GM12873 (cell line): ENCODE measurements around the gene KCNH2.

Experiments used
- CTCF ChIP-seq: IDR thresholded peaks from 2 replicates; pipeline ENCODE4 v1.5.1; 2012; ENCODE audit warnings: low read depth, mild to moderate bottlenecking, moderate library complexity, low read length, control low read depth; ENCODE audit not compliant: insufficient read depth; ENCODE audit errors: missing control alignments

Gene KCNH2

GRCh38 chr7:150990416-150991186, 12.5 kb upstream of the KCNH2 start, which contains the start of gene NOS3:
NOS3 (plus strand) TSS chr7:150991017; CDS start chr7:150993804, 2,787 bp downstream.
- no peak for TF ChIP-seq CTCF

GRCh38 chr7:150989456-150989855, 11.3 kb upstream of the KCNH2 start:
- TF ChIP-seq CTCF = no peak

GRCh38 chr7:150988230-150989226, 10.4 kb upstream of the KCNH2 start:
- peak; percentile 81 for TF ChIP-seq CTCF

GRCh38 chr7:150986556-150986955, 8.4 kb upstream of the KCNH2 start:
- TF ChIP-seq CTCF = no peak

GRCh38 chr7:150986099-150986512, 8.0 kb upstream of the KCNH2 start:
- peak; percentile 83 for TF ChIP-seq CTCF

- TF ChIP-seq CTCF = no peak
These were observed 5.8 kb upstream of the KCNH2 start for GRCh38 chr7:150983893-150984368.

GRCh38 chr7:150982351-150982750, 4.2 kb upstream of the KCNH2 start:
- no peak for TF ChIP-seq CTCF
